Measurements from ENCODE around the gene TBC1D22A. TPM values are rescaled to one million over a fixed set of nuclear protein-coding genes. Genes with fewer than 3 reads are reported as not detected.

The TBC1D22A gene
- total RNA-seq, 1 donor from 2014 or later, result 23.2 TPM

- H3K27me3 Mint-ChIP-seq, result peaks cover 39% of the 10 kb centered on the region
- peaks cover 3% of the 10 kb centered on the region for H3K4me1 Mint-ChIP-seq (ENCODE audit: low read depth)
- TF ChIP-seq CTCF (IDR thresholded peaks at IDR 0.05; ENCODE audit: unreplicated experiment), result no peak
- no peak for DNase-seq (ENCODE audit: low spot score, unreplicated experiment)
- H3K36me3 Mint-ChIP-seq (ENCODE audit: insufficient read depth), result no peaks in the 10 kb centered on the region
- H3K27ac Mint-ChIP-seq, result no peak overlapping the region
- H3K9me3 Mint-ChIP-seq (ENCODE audit: low read depth), result no peaks in the 10 kb centered on the region
- no peak overlapping the region for H3K4me3 Mint-ChIP-seq (ENCODE audit: low read depth)
These were observed 14.8 kb upstream of the TBC1D22A start for GRCh38 chr22:46747646-46748045.

GRCh38 chr22:46748206-46748907 lies 14.1 kb upstream of the TBC1D22A start:
- Mint-ChIP-seq H3K4me3 (ENCODE audit: low read depth) (no peak overlapping the region), H3K4me1 (ENCODE audit: low read depth) (peaks cover 2% of the 10 kb centered on the region), H3K36me3 (ENCODE audit: insufficient read depth) (no peaks in the 10 kb centered on the region), H3K27ac (no peak overlapping the region), H3K27me3 (peaks cover 39% of the 10 kb centered on the region), H3K9me3 (ENCODE audit: low read depth) (no peaks in the 10 kb centered on the region)
- no peak for DNase-seq (ENCODE audit: low spot score, unreplicated experiment)
- TF ChIP-seq CTCF (IDR thresholded peaks at IDR 0.05; ENCODE audit: unreplicated experiment), result no peak

- Mint-ChIP-seq H3K27ac (no peak overlapping the region), H3K4me1 (ENCODE audit: low read depth) (peaks cover 2% of the 10 kb centered on the region), H3K9me3 (ENCODE audit: low read depth) (no peaks in the 10 kb centered on the region), H3K4me3 (ENCODE audit: low read depth) (no peak overlapping the region), H3K27me3 (peaks cover 39% of the 10 kb centered on the region), H3K36me3 (ENCODE audit: insufficient read depth) (no peaks in the 10 kb centered on the region)
- no peak for TF ChIP-seq CTCF (IDR thresholded peaks at IDR 0.05; ENCODE audit: unreplicated experiment)
- no peak for DNase-seq (ENCODE audit: low spot score, unreplicated experiment)
These were observed 13.4 kb upstream of the TBC1D22A start for GRCh38 chr22:46748908-46749675.

GRCh38 chr22:46749682-46750529 lies 12.5 kb upstream of the TBC1D22A start:
- peak overlapping the region; percentile 3 for H3K27ac Mint-ChIP-seq
- H3K4me3 Mint-ChIP-seq (ENCODE audit: low read depth), result no peak overlapping the region
- TF ChIP-seq CTCF (IDR thresholded peaks at IDR 0.05; ENCODE audit: unreplicated experiment), result no peak
- no peak for DNase-seq (ENCODE audit: low spot score, unreplicated experiment)
- no peaks in the 10 kb centered on the region for H3K9me3 Mint-ChIP-seq (ENCODE audit: low read depth)
- no peaks in the 10 kb centered on the region for H3K4me1 Mint-ChIP-seq (ENCODE audit: low read depth)
- no peaks in the 10 kb centered on the region for H3K36me3 Mint-ChIP-seq (ENCODE audit: insufficient read depth)
- peaks cover 39% of the 10 kb centered on the region for H3K27me3 Mint-ChIP-seq

GRCh38 chr22:46750530-46750800 lies 12.0 kb upstream of the TBC1D22A start:
- Mint-ChIP-seq H3K36me3 (ENCODE audit: insufficient read depth) (no peaks in the 10 kb centered on the region), H3K4me3 (ENCODE audit: low read depth) (no peak overlapping the region), H3K27ac (peak overlapping the region; percentile 3), H3K9me3 (ENCODE audit: low read depth) (no peaks in the 10 kb centered on the region), H3K27me3 (peaks cover 39% of the 10 kb centered on the region), H3K4me1 (ENCODE audit: low read depth) (no peaks in the 10 kb centered on the region)
- no peak for TF ChIP-seq CTCF (IDR thresholded peaks at IDR 0.05; ENCODE audit: unreplicated experiment)
- DNase-seq (ENCODE audit: low spot score, unreplicated experiment), result no peak

All from progenitor cell of endocrine pancreas (in vitro differentiated cells).